ENCODE data around the gene FAM124B. TPM values are rescaled to one million over a fixed set of nuclear protein-coding genes. Genes with fewer than 3 reads are reported as not detected.

The FAM124B gene
- total and polyA plus RNA-seq, 2 donors (not counting 1 experiment from before 2014, with no cell fraction given): 0.13 to 0.34 TPM

GRCh38 chr2:224400886-224401632, 848 bp downstream of the FAM124B start:
- CTCF ChIA-PET: interaction anchor here (0.6 to 3.0 kb wide), 7 partner anchors 11 to 1663 kb away, joined by 3 to 14 read pairs (median 4); no protein-coding TSS in a partner anchor
- Histone ChIP-seq H4K20me1 (ENCODE audit: control insufficient read depth, insufficient read depth, low read length, poor library complexity, severe bottlenecking) (no peaks in the 10 kb centered on the region), H3K27me3 (replicated peaks in 1 of 4; ENCODE audit: control extremely low read depth in 1 of 4, control insufficient read depth in 3 of 4, insufficient read depth in 4 of 4, low read length in 3 of 4) (peaks cover 0 to 10% (median 3%) of the 10 kb centered on the region in 4 experiments), H3K36me3 (replicated peaks in 1 of 2; ENCODE audit: control extremely low read depth in 1 of 2, control insufficient read depth in 1 of 2, extremely low read depth in 1 of 2, insufficient read depth in 2 of 2, low read length in 1 of 2) (no peaks in the 10 kb centered on the region), H3K79me2 (ENCODE audit: control insufficient read depth, insufficient read depth, low read length) (no peaks in the 10 kb centered on the region), H3K9me3 (ENCODE audit: control extremely low read depth in 1 of 3, control insufficient read depth in 2 of 3, insufficient read depth in 1 of 3, low read length in 2 of 3) (no peaks in the 10 kb centered on the region), H3K9ac (ENCODE audit: low read length) (peak overlapping the region; percentile 59), H2AFZ (ENCODE audit: insufficient read depth, low read depth, low read length, poor library complexity, severe bottlenecking) (peak overlapping the region; percentile 90), H3K4me2 (replicated peaks; ENCODE audit: low read depth, low read length, poor library complexity, severe bottlenecking) (peak overlapping the region; percentile 79), H3K4me3 (ENCODE audit: control extremely low read depth in 1 of 5, extremely low read depth in 1 of 5, insufficient read depth in 1 of 5, low read depth in 2 of 5, low read length in 4 of 5) (peak overlapping the region; percentile 14 to 58 (median 44)), H3K27ac (ENCODE audit: low read length in 2 of 2) (no peak overlapping the region), H3K4me1 (ENCODE audit: control insufficient read depth in 2 of 2, insufficient read depth in 2 of 2, low read length in 2 of 2) (peaks cover 27 to 29% of the 10 kb centered on the region in 2 donors)
- intact Hi-C loops (cut with micrococcal nuclease): no loop called here
- no peak for TF ChIP-seq EZH2 (IDR thresholded peaks at IDR 0.05; ENCODE audit: borderline replicate concordance, insufficient read depth, low read depth, low read length, poor library complexity, severe bottlenecking)
- no peaks in the 10 kb centered on the region for H3K9me3 Mint-ChIP-seq (ENCODE audit: insufficient read depth)
- ATAC-seq (ENCODE audit: low read depth): no peak
- H3K4me1 Mint-ChIP-seq: peaks cover 16% of the 10 kb centered on the region
- H3K27ac Mint-ChIP-seq: no peak overlapping the region
- H3K4me3 Mint-ChIP-seq: peak overlapping the region; percentile 82
- peaks cover 3% of the 10 kb centered on the region for H3K27me3 Mint-ChIP-seq
- DNase-seq: peak; percentile 32
- POLR2A ChIA-PET: interaction anchor here (0.9 kb wide), 1 partner anchor 184 kb away, joined by 3 read pairs; the partner anchor contains the start of gene CUL3
- 19% methylated on average over 21 of the region's 22 CpGs for WGBS (ENCODE audit: insufficient coverage)

GRCh38 chr2:224400174-224400810, 1.6 kb downstream of the FAM124B start:
- H4K20me1 ChIP-seq (ENCODE audit: control insufficient read depth, insufficient read depth, low read length, poor library complexity, severe bottlenecking): no peaks in the 10 kb centered on the region
- Mint-ChIP-seq H3K4me1 (peaks cover 16% of the 10 kb centered on the region), H3K27ac (no peak overlapping the region), H3K4me3 (peak overlapping the region; percentile 82), H3K9me3 (ENCODE audit: insufficient read depth) (no peaks in the 10 kb centered on the region), H3K27me3 (peaks cover 3% of the 10 kb centered on the region)
- no peak overlapping the region for H3K4me3 ChIP-seq (ENCODE audit: control extremely low read depth in 1 of 5, extremely low read depth in 1 of 5, insufficient read depth in 1 of 5, low read depth in 2 of 5, low read length in 4 of 5)
- H2AFZ ChIP-seq (ENCODE audit: insufficient read depth, low read depth, low read length, poor library complexity, severe bottlenecking): peak overlapping the region; percentile 90
- POLR2A ChIA-PET: no interaction called here
- no peak overlapping the region for H3K9ac ChIP-seq (ENCODE audit: low read length)
- CTCF ChIA-PET: interaction anchor here (0.5 to 1.9 kb wide), 3 partner anchors 249 to 1663 kb away, joined by 3 to 7 read pairs (median 4); no protein-coding TSS in a partner anchor
- intact Hi-C loops (cut with micrococcal nuclease): no loop called here
- ATAC-seq (ENCODE audit: low read depth) (no peak), DNase-seq (no peak)
- H3K79me2 ChIP-seq (ENCODE audit: control insufficient read depth, insufficient read depth, low read length): no peaks in the 10 kb centered on the region
- H3K9me3 ChIP-seq (ENCODE audit: control extremely low read depth in 1 of 3, control insufficient read depth in 2 of 3, insufficient read depth in 1 of 3, low read length in 2 of 3): no peaks in the 10 kb centered on the region
- 80% methylated on average over 3 of the region's 8 CpGs for WGBS (ENCODE audit: insufficient coverage)
- H3K4me2 ChIP-seq (replicated peaks; ENCODE audit: low read depth, low read length, poor library complexity, severe bottlenecking): no peak overlapping the region
- peaks cover 20 to 21% of the 10 kb centered on the region in 2 donors for H3K4me1 ChIP-seq (ENCODE audit: control insufficient read depth in 2 of 2, insufficient read depth in 2 of 2, low read length in 2 of 2)
- peaks cover 0 to 10% (median 3%) of the 10 kb centered on the region in 4 experiments for H3K27me3 ChIP-seq (replicated peaks in 1 of 4; ENCODE audit: control extremely low read depth in 1 of 4, control insufficient read depth in 3 of 4, insufficient read depth in 4 of 4, low read length in 3 of 4)
- H3K27ac ChIP-seq (ENCODE audit: low read length in 2 of 2): no peak overlapping the region
- H3K36me3 ChIP-seq (replicated peaks in 1 of 2; ENCODE audit: control extremely low read depth in 1 of 2, control insufficient read depth in 1 of 2, extremely low read depth in 1 of 2, insufficient read depth in 2 of 2, low read length in 1 of 2): no peaks in the 10 kb centered on the region
- TF ChIP-seq CTCF (IDR thresholded peaks at IDR 0.05) (no peak), EZH2 (IDR thresholded peaks at IDR 0.05; ENCODE audit: borderline replicate concordance, insufficient read depth, low read depth, low read length, poor library complexity, severe bottlenecking) (no peak)

Data from B cell (primary cell).